Stimulated activated CD8-positive, alpha-beta memory T cell treated with anti-CD3 and anti-CD28 coated beads, Interleukin-12 subunit alpha, Interleukin-12 subunit beta, amount 100 ng/mL, for 4 hours (primary cell): ENCODE measurements around the gene LRRC3.
"Not testable (repeated sequence)": the region's sequence is repeated elsewhere in the genome, so short reads cannot be mapped to it uniquely, and the experiment has no call there.

Experiments used
- DNase-seq: peaks from one replicate; pipeline ENCODE4 v3.0.0-alpha.2; 2020; ENCODE audit warnings: low read depth

The LRRC3 gene

DNA sequence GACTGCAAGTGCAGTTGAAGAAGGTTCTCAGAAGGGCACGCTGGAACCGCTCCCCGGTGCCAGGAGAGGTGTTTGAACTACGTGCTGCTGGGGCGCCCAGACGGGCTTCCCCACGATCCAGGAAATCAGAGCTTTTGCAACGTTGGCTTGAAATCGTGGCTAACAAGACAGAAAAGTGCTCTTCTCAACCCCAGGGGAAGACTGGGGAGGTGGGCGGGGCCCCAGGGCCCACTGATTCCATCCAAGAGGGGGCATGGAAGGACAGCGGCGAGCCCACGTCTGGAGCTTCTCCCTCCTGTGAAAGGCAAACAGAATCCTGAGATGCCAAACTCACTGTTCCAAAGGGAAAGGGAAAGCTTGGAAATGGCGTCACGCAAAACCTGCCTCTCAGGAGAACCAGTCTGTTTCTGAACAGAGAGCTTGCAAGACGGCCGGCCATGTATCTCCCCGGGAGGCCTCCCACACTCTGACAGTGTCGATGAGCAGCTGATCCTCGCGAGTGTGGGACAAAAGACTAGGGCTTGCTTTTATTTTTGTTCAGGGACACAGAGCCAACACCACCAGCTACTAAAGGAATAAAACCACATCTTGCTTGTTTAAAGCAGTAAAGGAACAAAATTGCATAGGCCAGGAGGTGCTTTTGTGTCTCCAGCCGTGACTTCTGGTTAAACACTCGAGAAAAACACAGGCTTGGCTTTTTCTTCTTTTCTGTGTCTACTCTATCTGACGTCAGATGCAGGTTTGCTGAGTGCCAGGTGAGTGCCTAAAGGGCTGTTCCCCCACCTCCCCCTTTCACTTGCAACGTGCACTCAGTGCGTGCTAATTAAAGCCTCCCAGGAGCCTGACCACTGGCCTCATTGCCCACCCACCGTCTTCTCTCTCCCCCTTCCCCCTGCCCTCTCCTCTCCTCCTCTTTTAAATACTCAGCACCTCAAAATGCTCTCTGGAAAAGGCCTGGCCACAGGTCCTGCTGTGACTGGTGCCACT, 41.5 kb downstream of the LRRC3 start:
- no peak for DNase-seq

- no peak for DNase-seq
Measured at GRCh38 chr21:44497703-44498126, 42.4 kb downstream of the LRRC3 start.

- no peak for DNase-seq
Measured at GRCh38 chr21:44498280-44499210, 43.2 kb downstream of the LRRC3 start.

GRCh38 chr21:44499211-44499560, 43.9 kb downstream of the LRRC3 start:
- DNase-seq, result no peak

DNA sequence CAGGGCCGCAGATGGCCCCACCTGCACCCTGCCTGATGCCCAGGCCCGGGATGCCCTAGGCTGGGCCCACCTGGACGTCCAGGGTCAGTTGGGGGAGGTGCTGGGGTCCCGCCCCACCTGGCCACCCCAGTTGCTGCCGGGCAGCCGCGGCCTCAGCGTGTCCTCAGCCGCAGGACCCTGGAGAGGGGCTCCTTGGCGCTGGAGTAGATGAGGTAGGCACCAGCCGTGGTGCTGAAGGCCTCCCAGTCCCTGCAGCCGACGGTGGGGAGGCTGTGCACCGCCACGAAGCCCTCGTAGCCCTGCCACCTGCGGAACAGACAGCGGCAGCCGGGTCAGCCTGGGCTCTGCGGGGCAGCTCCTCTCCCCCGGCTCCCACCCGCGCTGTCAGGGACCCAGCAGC, 44.3 kb downstream of the LRRC3 start:
- no peak for DNase-seq

GRCh38 chr21:44500111-44500510, 44.8 kb downstream of the LRRC3 start:
- no peak for DNase-seq

DNA sequence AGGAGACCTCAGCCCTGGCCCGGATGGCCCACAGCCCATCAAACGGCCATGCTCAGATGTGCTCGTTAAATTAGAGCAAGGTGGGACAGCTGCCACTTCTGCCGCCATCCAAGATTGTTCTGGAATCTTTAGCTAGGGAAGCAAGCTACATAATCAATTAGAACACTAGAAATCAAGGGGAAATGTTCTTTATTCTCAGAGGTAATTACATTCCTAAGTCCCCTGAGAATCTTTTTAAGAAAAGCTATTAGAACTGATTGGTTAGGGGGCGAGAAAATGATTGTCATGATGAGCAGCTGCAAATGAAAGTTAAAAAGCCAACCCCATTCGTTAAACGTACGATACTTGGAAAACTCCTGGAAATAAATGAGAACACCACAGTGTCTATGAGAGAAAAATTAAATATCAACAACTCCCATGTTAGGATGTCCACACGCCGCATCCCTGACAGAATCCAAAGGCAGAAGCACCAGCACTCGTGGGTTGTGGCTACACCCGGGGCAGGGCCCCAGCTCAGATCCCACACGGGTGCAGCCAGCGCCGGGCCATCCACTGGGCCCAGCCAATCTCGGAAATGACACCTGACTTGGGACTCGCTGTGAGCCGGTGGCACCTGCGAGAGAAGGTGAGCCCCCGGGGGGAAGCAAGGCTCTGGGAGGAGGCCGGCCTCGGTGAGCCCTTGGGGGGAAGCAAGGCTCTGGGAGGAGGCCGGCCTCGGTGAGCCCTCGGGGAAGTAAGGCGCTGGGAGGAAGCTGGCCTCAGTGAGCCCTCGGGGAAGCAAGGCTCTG, 47.1 kb downstream of the LRRC3 start:
- no peak for DNase-seq

- DNase-seq, result not testable (repeated sequence)
Measured at GRCh38 chr21:44503006-44503889, 47.9 kb downstream of the LRRC3 start.

DNA sequence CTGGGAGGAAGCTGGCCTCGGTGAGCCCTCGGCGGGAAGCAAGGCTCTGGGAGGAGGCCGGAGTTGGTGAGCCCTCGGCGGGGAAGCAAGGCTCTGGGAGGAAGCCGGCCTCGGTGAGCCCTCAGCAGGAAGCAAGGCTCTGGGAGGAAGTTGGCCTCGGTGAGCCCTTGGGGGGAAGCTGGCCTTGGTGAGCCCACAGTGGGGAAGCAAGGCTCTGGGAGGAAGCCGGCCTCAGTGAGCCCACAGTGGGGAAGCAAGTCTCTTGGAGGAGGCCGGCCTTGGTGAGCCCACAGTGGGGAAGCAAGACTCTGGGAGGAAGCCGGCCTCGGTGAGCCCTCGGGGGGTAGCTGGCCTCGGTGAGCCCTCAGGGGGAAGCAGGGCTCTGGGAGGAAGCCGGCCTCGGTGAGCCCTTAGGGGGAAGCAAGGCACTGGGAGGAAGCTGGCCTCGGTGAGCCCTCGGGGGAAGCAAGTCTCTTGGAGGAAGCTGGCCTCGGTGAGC, 48.6 kb downstream of the LRRC3 start:
- no peak for DNase-seq

DNA sequence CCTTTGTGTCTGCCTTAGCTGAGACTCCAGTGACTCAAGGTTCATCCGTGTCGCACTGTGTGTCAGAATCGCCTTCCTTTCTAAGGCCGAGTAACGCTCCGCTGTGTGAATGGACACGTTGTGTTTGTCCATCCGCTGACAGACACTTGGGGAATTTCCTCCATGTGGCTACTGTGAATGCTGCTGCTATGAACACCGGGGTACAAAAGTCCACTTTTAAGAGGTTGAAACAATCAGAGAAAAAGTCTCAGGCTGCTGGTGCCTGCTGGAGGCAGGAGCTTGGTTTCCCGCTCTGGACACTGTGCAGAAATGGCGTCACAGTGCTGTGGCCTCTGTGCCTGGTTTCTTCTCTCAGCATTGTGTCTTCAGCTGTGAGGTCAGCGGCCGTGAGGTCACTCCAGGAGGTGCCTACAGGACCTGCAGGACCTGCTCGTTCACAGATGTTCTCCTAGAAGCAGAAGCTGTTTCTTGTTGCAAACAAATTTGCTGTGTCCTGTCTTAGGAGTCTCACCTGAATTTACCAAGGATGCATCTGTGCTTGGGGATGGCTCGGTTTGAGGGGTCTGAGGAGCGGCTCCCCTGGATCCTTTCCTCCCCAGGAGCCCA, 50.5 kb downstream of the LRRC3 start:
- DNase-seq, result no peak

- no peak for DNase-seq
Measured at GRCh38 chr21:44506279-44507255, 51.3 kb downstream of the LRRC3 start.

DNA sequence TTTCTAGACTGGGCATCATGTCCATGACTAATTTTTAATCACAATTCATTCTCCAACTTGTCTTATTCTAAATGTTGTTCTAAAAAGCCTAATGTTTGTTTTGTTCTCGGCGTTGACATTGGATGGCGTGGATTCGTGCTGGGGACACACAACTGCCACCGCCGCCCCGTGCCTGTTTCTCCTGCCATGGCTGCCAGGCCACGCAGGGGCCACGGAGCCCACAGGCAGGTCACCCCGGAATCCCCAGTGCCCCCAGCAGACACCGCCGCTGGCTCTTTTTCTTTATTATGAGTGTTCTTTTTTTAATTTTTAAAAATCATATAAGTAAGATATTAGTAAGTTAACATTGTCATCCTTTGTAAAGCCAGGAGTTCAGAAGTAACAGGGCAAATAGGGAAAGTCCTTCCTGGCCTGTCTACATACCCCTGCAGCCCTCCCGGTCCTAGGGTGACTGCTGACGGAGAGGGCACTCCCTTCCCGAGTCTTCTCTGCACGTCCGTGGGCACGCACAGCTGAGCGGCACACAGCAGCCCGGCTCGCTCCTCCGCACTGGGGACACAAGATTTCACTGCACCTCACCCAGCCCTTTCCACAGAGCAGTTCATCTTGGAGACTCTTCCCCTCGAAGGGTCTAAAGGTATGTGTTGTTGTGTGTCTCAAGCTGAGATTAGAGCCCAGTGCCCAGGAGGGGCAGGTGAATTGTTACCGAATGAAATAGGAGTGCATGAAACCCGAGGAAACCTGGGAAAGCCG, 52.5 kb downstream of the LRRC3 start:
- no peak for DNase-seq

DNA sequence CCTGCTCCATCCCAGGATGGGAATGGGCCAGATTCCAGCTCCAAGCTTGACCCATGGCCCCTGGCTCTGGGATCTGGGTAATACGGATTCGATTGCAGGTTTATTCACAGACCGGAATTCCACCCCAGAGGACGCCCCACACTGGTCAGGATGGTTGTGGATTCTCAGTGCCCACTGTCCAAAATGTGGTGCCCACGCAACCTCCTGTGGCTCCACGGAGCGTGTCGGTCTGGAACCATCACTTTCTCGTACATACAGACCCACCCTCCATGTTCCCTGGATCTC, 53.1 kb downstream of the LRRC3 start:
- no peak for DNase-seq

DNA sequence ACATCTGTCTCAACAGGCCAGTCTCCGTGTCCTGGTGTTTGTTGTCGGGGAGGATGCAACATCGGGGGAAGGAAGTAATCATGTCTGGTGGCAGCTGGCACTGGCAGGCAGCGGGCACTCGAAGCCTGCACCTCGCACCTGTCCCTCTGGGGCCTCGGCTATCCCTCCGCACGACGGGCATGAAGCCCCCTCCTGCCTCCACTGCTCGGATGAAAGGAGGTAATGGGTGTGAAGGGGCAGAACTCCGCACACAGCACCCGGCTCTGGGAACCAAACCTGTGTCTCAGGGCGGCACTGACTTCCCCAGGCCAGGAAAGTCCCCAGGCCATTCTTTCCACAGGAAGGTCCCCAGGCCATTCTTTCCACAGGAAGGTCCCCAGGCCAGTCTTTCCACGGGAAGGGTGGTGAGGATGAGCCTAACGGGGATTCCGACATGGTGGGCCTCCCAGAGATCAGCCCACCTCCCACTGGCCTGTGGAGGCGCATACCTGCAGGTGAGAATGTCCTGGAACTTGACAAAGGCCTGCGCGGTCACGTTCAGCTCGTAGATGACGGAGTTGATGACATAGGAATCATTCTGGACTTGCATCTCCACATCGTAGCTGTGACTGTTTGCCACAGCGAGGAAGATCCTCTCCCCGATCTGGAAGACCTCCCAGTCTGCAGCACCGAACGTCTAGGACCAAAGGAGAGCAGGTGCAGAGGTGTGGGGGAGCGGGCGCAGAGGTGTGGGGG, 53.6 kb downstream of the LRRC3 start:
- DNase-seq, result no peak

DNA sequence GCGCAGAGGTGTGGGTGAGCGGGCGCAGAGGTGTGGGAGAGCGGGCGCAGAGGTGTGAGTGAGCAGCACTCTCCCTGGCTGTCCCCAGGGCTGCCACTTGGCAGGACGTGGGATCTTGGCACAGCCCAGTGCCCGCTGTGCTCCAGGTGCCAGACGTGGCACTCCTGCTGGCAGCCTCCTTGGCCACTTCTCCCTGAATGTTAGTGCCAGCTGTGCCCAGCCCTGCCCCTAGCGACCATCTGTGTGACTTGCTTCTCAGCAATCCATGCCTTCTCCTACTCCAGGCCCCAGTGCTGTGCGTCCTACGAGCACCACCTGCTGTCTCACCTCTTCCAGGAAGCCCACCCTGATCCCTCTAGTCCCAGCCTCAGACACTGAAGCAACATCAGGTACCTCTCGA, 54.2 kb downstream of the LRRC3 start:
- no peak for DNase-seq

DNA sequence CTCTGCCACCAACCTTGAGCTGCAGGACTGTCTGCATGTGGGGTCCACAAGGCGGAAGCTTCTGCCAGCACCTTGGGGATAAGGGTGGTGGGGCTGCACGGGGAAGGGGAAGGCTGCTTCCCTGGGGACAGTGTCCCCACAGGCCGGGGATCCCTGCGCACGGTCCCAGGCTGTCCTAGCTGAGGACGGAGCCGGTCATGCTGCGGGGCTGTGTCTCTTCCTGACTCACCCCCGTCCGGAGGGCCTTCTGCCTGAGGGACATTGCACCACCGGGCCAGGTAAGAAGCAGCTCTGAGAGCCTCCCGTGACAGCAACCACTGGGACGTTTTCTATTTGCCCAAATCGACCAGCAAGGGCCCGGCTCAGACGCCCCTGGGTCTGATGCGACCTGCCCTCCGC, 54.8 kb downstream of the LRRC3 start:
- no peak for DNase-seq

DNA sequence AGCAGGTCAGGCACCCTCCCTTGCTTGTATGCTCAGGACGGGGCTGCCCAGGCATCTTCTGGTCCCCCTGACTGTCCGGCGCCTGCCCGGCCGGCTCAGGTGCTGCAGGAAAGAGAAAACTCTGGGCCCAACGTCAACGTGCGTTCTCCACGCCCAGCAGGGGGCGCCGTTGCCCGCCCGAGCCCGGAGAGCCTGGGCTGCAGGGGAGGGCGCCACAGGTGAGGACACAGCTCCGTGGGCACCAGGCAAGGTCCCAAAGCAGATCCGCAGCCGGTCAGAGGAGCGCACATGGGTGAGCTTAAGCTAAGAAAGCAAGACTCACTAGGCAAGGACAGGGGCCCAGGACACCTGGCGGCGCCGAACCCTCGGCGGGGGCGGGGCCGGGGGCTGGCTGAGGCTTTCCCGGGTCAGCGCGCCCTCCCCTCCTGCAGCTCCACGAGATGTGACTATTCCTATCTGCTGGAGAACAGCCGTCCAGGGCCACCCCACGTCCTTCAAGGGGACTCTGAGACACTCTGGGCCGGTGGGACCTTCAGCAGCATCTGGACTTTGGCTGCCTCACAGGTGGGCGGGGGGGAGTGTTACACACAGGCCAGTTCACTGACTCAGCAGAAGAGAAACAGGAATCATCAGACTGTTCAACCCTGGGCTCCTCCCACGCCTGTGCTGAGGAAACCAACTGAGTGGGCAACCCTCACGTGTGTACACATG, 55.4 kb downstream of the LRRC3 start:
- peak; percentile 60 for DNase-seq
